ENCODE data around the gene MYG1.
A peak's percentile ranks its signal among the peaks of the same experiment; 100 is the strongest.

- TF ChIP-seq CTCF (IDR thresholded peaks at IDR 0.05), result peak in 1 of 2 donors; percentile 19
- TF ChIP-seq EP300 (IDR thresholded peaks at IDR 0.05), result no peak
- peak in 1 of 3 donors; percentile 27 for TF ChIP-seq POLR2AphosphoS5 (IDR thresholded peaks at IDR 0.05)
- no peak for TF ChIP-seq POLR2A (IDR thresholded peaks at IDR 0.05)
Measured at GRCh38 chr12:53251477-53252348, 47.8 kb upstream of the MYG1 start.

Data from suprapubic skin (tissue), 4 donors.